NK-92 treated with Interleukin-12 subunit alpha and Interleukin-12 subunit beta, amount 100 ng/mL, for 24 hours (cell line): ENCODE results near the gene NTRK3.

Experiments
- DNase-seq: peaks from one replicate; lab custom pipeline; 2025; lab: John Stamatoyannopoulos, UW

Gene NTRK3

DNA sequence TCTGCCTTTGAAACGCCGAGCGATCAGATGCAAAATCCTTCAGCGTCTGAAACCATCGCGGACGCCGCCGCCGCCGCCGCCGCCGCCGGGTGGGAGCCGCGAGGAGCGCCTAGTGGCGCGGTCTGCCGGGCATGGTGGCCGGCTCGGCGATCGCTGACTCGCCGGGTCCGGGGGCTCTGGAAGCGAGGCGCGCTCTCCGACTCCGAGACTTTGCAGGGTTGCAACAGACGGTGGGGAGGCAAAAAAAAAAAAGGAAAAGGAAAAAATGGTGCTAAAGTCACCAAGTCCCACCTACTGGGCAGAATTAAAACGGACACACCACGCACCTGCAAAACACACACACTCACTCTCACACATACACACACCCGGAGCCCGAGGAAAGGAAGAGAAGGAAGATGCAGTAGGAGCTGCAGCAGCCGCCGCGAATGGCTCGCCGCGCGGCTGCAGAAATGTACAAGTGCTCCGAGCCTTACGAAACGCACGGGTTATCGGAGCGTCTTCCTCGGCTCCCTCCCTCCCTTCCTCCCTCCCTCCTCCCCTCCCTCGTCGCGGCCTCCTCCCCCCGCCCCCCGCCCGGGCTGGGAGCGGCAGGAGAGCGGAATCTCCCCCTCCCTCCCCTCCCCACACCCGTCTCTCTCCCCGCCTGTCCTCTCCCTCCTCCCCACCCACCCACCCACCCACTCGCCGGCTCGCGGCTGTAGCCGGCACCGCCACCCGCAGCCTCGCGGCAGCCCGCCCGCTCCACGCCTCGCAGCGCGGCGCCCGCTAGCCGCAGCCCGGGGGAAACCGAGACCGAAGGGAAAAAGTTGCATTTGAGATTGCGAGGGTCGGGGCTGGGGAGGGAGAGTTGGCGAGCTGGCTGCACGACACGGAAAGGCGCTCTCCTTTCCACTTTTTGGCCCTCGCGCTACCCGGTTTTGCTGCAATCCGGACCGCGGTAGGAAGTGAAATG, at the start of gene NTRK3:
Gene NTRK3 (minus strand): TSS at position 461 of the 952 bp plus-strand sequence. CDS start 586 bp downstream, outside the sequence.
- DNase-seq: no peak

DNA sequence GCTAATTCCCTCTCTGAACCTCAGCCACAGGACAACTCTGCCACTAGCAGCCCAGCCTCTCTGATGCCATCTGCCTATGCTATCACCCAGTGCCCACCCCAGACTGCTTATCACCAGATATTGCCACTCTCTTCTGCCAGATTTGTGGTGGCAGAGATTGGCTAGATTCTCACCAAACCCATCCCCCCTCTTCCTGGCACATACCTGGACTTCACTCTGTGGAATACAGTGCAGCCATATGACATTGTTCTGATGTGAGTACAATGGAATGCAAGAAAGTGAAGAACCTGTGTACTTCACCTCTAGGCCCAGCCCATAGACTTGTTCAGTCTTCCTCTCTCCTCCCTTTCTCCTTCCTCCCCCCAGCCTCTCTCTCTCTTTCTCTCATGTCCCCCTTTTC, 46.9 kb upstream of the NTRK3 start:
- no peak for DNase-seq

DNA sequence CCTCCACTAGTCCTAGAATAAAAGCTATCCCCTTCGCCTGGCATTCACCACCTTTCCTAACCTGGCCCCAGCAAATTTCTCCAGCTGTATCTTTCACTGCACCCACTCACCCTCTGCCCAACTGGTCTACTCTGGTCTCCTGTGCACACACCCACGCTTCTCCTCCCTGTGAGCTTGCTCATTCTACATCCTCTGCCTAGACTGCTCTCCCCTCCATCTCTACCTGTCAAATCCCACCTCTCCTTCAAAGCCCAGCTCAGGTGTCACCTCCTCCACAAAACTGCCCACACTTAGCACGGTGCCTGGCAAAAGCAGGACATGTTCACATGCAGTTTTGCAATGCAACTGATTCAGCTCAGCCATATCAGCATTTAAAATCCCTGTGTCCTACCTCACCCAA, 45.8 kb upstream of the NTRK3 start:
- no peak for DNase-seq

- DNase-seq: no peak
Measured at GRCh38 chr15:88301311-88301710, 44.8 kb upstream of the NTRK3 start.

- DNase-seq: no peak
Measured at GRCh38 chr15:88300861-88301260, 44.3 kb upstream of the NTRK3 start.

DNA sequence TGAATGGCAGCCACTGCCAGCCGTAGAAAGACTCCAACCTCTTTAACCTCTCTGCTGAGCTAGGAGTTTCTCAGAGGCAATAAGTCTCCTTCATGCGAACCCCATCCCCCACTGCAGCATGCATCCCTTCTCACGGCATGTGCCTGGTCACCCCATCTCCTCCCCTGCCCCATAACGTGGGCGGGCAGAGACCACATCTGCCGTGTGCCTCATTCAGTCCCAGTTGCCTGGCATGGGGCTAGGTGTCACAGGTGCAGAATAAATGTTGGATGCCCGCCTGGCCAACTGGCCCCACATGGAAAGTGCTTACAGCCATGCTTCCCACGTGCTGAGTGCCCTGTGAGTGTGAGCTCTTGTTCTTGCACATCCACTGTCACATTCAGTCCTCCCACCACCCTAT, 43.5 kb upstream of the NTRK3 start:
- DNase-seq: no peak

DNA sequence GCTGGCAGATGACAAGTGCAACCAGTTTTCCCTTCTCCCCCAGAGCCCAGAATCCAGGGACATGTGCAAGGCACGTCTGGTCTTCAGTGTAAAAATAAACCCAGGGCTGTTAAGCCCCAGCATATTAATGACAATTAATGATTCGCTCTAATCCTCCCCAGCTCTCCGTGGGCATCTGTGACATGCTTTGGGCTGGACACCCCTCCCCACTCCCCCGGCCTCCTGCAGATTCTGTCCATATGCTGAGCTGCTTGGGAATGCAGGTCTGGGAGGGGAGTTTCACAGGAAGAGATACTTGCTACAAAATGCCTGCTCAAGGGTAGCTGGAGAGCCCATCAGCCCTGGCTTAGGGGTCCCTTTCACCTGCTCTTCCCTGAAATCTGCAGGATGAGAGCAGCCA, 43.0 kb upstream of the NTRK3 start:
- DNase-seq: no peak

DNA sequence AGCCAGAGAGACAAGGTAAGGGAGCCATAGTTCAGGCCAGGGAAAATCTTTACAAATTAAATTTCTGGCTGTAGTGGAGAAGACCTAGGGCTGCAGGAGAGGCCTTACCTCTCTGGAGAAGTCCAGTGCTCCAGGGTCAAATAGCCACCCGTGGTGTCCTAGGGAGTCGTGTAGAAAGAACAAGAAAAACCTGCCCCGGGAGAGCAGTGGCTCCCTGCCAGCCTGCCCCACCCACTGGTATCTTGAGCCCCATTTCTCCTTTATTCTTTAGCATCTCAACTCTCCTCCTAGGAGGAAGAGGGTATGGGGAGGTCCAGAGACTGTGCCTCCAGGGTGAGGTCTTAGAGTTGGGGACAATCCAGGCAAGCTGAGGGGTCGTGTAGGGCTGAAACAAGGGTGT, 32.1 kb upstream of the NTRK3 start:
- DNase-seq: no peak

- DNase-seq: no peak
Measured at GRCh38 chr15:88288206-88288605, 31.7 kb upstream of the NTRK3 start.

DNA sequence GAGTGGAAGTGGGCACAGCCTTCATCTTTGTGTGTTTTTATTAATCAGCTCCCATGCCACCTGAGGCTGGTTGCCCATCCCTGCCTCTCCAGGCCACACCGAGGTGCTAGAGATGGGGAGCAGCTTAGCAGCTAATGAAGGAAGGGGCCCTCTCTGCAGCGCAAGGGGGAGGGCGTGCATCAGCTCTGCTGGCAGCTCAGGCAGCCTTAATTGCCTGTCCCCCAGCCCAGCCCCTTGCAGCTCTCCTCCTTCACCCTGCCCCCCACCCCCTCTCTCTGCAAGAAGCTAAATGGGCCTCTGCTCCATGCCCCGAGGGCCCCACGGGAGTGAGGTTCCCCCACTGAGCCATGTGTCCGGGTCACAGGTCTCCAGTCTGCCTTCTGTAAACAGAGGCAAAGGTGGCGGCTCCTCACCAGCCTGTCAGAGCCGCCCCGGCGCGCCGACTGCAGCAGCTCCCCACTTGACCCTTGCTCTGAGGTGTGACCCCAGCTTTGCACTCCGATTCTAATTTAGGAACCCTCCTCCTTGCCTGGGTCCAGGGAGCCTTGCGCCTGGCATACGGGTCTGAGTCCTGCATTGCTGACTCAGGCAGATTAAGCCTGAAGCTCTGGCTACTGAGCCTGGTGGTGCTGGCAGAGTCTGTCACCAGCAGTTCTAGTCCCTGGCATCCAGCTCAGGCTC, 27.9 kb upstream of the NTRK3 start:
- no peak for DNase-seq

DNA sequence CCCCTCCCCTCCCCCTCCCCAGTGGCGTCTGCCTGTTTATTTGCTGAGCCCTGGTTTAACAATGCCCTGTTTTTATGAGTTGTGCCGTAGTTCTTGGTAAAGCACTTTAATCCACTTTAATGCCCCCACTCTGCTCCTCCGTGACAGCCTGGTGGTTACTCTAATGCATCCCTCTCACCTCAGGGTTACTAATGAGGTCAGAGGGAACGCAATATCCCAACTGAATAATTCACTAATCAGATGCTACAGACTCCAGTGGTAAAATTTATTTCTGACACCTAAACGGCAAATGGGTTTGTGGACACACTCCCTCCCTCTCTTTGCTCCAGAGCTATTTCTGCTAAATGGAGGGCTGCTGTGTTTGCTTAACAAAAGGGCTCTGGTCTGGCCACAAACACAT, 26.1 kb upstream of the NTRK3 start:
- DNase-seq: no peak

GRCh38 chr15:88276821-88277410, 20.4 kb upstream of the NTRK3 start:
- DNase-seq: no peak

- no peak for DNase-seq
Measured at GRCh38 chr15:88275804-88276203, 19.3 kb upstream of the NTRK3 start.

DNA sequence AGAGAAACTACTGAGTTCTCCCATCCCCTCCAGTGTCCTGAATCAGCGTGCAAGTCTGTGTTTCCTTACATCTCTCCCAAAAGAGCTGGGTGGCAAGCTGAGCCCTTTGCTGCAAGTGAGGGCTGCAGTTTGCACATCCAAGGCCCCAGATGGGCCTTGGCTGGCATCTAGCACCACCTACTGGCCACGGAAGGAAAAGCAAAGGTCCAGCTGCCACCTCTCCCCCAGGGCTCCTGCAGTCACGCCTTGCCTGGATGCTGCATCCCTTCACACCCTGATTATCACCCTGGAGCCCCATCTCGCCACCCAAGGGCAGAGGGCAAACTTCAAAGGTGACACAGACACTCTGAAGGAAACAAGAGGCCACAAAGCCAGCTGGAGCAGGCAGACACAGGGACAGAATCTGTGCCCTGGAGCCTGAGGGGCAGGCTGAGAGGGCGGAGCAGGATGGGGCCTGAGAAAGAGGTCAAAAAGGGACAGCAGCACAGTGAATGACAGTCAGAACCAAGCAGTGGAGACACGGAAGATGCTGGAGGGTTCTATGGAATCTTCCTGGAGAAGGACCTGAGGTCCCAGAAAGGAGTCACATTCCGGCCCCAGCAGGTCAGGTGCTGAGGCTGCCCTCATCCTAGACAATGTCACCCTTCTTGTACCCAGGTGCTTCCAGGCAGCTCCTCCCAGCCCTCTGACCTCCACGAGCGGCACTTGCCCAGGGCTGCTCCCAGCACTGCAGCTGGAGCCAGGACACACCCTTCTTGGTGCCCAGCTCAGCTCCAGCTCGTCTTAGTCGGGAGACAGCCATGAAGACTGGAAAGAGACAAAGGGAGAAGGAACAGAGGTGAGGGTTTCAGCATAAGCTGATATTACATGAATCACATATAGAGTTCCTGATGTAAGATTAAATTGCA, 18.3 kb upstream of the NTRK3 start:
- DNase-seq: peak; percentile 34

DNA sequence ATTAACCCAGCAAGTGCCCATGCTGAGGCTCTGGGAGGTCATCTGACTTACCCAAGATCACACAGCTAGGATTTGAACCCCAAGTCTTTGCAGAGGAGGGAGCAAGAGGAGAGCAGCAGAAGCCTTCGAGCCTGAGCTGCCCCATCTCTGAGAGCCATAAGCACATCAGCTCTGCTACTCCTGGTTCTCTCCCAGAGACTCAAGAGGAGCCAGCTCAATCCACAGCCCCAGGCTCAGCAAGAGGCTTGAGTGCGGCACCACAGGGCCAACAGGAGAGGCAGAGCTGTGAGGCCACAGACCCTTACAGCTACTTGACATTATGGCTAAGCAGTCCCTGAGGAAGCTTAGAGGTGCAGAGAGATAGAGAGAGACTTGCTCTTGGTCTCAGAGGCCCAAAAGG, 15.9 kb upstream of the NTRK3 start:
- no peak for DNase-seq

GRCh38 chr15:88269356-88270062, 13.0 kb upstream of the NTRK3 start:
- DNase-seq: no peak

GRCh38 chr15:88267720-88268119, 11.2 kb upstream of the NTRK3 start:
- no peak for DNase-seq

- no peak for DNase-seq
Measured at GRCh38 chr15:88266170-88266569, 9.6 kb upstream of the NTRK3 start.

DNA sequence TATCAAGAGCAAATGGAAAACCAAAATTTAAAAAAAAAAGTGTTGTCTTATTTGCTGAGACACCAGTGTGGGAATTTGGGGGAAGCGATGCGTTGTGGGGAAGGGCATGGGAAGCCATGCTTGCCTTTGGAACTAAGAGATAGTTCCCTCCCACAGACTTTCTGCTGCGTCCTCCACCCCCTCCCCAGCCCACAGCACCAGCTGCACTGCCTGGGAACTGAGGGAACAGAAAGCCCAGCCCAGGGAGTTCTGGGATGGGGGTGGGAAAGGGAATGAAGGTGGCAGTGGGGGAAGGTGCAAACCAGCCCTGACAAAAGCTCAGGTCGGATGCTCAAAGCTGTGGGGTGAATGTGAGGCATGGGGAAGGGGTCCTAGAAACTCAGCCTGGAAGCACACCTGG, 8.1 kb upstream of the NTRK3 start:
- no peak for DNase-seq

DNA sequence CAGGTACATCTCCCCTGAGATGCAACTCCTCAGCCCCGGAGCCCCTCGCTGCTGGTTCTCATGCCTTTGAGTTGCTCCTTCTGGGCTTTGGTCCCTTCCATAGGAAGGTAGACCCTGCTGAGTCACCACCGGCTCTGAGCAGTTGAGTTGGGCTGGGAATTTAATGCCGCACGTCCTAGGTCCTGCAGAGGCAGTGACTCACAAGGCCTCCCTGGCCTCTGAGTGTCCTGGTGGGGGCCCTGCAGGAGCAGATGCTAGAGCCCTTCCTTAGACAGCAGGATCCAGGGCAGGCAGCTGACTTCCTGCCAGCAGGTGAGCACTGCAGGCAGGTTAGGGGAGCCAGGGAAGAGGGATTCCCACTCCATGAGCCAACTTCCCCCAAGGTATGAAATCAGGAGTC, 5.5 kb upstream of the NTRK3 start:
- DNase-seq: no peak

GRCh38 chr15:88258093-88258641, 1.6 kb upstream of the NTRK3 start:
- DNase-seq: no peak
